IMR-90 (cell line): ENCODE data around the gene MT3.
"Not testable (repeated sequence)": the region's sequence is repeated elsewhere in the genome, so short reads cannot be mapped to it uniquely, and the experiment has no call there.

Experiments used
- CTCF ChIP-seq: conservative IDR thresholded peaks from 2 replicates; pipeline ENCODE4 v1.5.1; 2012; ENCODE audit warnings: mild to moderate bottlenecking, low read depth, low read length, improper control_type of control experiment
- MAFK ChIP-seq: IDR thresholded peaks from 2 replicates; pipeline ENCODE4 v1.6.1; 2012; ENCODE audit warnings: low read depth, low read length, improper control_type of control experiment
- MAZ ChIP-seq: IDR thresholded peaks from 2 replicates; pipeline ENCODE4 v1.6.1; 2012; ENCODE audit warnings: low read depth, mild to moderate bottlenecking, low read length, improper control_type of control experiment, moderate library complexity, borderline replicate concordance
- POLR2A ChIP-seq: IDR thresholded peaks from 2 replicates; pipeline ENCODE4 v1.6.1; 2012; ENCODE audit warnings: mild to moderate bottlenecking, low read depth, low read length

- TF ChIP-seq CTCF, MAFK, MAZ, POLR2A: not testable (repeated sequence)
Measured at GRCh38 chr16:56621665-56622445, 32.5 kb downstream of the MT3 start.
